Panc1 (cell line): ENCODE results near the gene PIGH.

Source experiments
- POLR2AphosphoS5 ChIP-seq: IDR thresholded peaks from 2 replicates; pipeline ENCODE4 v1.6.1; 2012; ENCODE audit warnings: mild to moderate bottlenecking, low read depth, low read length, moderate library complexity
- TF ChIP-seq, protein P1 (sequence below): fragments of 450-650 bp; IDR thresholded peaks from 2 replicates; pipeline ENCODE4 v1.5.1; 2017; ENCODE audit warnings: mild to moderate bottlenecking
- TF ChIP-seq, protein P2 (sequence below), 2 experiments: IDR thresholded peaks; 2 replicates each; pipeline ENCODE4 v1.6.1; 2011 to 2012; ENCODE audit warnings: low read depth in 2 of 2, control low read depth in 1 of 2, low read length in 1 of 2, mild to moderate bottlenecking in 1 of 2, moderate library complexity in 1 of 2; ENCODE audit not compliant: insufficient read depth in 1 of 2

DNA sequence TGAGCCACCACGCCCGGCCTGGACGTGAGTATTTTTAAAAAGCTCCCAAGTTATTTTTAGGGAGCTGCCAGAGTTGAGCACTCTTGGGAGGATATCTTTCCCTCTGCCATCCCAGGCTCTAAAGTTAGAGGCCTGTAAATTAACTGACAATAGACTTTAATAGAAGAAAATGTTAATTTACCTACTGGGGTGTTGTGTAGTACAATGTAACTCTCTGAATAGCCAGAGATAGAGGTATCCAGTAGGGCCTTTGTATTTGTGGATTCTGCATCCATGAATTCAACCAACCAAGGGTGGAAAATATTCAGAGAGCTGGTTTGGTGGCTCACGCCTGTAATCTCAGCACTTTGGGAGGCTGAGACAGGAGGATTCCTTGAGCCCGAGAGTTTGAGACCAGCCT, 7.6 kb upstream of the PIGH start:
- no peak for TF ChIP-seq POLR2AphosphoS5
- TF ChIP-seq, protein P1, sequence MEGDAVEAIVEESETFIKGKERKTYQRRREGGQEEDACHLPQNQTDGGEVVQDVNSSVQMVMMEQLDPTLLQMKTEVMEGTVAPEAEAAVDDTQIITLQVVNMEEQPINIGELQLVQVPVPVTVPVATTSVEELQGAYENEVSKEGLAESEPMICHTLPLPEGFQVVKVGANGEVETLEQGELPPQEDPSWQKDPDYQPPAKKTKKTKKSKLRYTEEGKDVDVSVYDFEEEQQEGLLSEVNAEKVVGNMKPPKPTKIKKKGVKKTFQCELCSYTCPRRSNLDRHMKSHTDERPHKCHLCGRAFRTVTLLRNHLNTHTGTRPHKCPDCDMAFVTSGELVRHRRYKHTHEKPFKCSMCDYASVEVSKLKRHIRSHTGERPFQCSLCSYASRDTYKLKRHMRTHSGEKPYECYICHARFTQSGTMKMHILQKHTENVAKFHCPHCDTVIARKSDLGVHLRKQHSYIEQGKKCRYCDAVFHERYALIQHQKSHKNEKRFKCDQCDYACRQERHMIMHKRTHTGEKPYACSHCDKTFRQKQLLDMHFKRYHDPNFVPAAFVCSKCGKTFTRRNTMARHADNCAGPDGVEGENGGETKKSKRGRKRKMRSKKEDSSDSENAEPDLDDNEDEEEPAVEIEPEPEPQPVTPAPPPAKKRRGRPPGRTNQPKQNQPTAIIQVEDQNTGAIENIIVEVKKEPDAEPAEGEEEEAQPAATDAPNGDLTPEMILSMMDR = no peak
- TF ChIP-seq, protein P2, sequence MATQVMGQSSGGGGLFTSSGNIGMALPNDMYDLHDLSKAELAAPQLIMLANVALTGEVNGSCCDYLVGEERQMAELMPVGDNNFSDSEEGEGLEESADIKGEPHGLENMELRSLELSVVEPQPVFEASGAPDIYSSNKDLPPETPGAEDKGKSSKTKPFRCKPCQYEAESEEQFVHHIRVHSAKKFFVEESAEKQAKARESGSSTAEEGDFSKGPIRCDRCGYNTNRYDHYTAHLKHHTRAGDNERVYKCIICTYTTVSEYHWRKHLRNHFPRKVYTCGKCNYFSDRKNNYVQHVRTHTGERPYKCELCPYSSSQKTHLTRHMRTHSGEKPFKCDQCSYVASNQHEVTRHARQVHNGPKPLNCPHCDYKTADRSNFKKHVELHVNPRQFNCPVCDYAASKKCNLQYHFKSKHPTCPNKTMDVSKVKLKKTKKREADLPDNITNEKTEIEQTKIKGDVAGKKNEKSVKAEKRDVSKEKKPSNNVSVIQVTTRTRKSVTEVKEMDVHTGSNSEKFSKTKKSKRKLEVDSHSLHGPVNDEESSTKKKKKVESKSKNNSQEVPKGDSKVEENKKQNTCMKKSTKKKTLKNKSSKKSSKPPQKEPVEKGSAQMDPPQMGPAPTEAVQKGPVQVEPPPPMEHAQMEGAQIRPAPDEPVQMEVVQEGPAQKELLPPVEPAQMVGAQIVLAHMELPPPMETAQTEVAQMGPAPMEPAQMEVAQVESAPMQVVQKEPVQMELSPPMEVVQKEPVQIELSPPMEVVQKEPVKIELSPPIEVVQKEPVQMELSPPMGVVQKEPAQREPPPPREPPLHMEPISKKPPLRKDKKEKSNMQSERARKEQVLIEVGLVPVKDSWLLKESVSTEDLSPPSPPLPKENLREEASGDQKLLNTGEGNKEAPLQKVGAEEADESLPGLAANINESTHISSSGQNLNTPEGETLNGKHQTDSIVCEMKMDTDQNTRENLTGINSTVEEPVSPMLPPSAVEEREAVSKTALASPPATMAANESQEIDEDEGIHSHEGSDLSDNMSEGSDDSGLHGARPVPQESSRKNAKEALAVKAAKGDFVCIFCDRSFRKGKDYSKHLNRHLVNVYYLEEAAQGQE (IDR thresholded peaks at IDR 0.05; ENCODE audit: insufficient read depth in 1 of 2, low read depth in 2 of 2, low read length in 1 of 2) = no peak
